T-helper 2 cell treated with Interferon-gamma antibody and Interleukin-4, amounts not matched to agents 5 μg/mL and 100 μg/mL, for 36 hours (primary cell): ENCODE measurements around the gene MCF2L.
"Not testable (repeated sequence)": the region's sequence is repeated elsewhere in the genome, so short reads cannot be mapped to it uniquely, and the experiment has no call there.

Experiments used
- DNase-seq: peaks from one replicate; pipeline ENCODE4 v3.0.0; 2021; ENCODE audit warnings: low spot score
- H3K27ac Mint-ChIP-seq: one replicate; pipeline ENCODE4 v1.8.0; 2021; ENCODE audit warnings: mild to moderate bottlenecking, mixed read lengths
- H3K27me3 Mint-ChIP-seq: one replicate; pipeline ENCODE4 v1.8.0; 2021; ENCODE audit warnings: low read depth, mixed read lengths
- H3K36me3 Mint-ChIP-seq: one replicate; pipeline ENCODE4 v1.8.0; 2021; ENCODE audit warnings: low read depth, mixed read lengths
- H3K4me1 Mint-ChIP-seq: one replicate; pipeline ENCODE4 v1.8.0; 2021; ENCODE audit warnings: low read depth, mixed read lengths
- H3K4me3 Mint-ChIP-seq: one replicate; pipeline ENCODE4 v1.8.0; 2022; ENCODE audit warnings: mild to moderate bottlenecking, moderate library complexity, mixed read lengths
- H3K9me3 Mint-ChIP-seq: one replicate; pipeline ENCODE4 v1.8.0; 2021; ENCODE audit warnings: mixed read lengths

MCF2L gene

DNA sequence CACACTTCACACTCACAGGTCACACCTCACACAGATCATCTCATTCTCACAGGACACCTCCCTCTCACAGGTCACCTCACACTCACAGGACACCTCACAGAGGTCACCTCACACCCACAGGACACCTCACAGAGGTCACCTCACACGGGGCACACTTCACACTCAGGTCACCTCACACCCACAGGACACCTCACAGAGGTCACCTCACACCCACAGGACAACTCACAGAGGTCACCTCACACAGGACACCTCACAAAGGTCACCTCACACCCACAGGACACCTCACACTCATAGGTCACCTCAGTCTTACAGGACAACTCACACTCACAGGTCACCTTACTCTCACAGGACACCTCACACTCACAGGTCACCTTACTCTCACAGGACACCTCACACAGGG, 143.5 kb downstream of the MCF2L start:
- H3K27ac Mint-ChIP-seq, H3K36me3 Mint-ChIP-seq, H3K4me3 Mint-ChIP-seq, H3K27me3 Mint-ChIP-seq, H3K9me3 Mint-ChIP-seq, DNase-seq, H3K4me1 Mint-ChIP-seq: not testable (repeated sequence)

DNA sequence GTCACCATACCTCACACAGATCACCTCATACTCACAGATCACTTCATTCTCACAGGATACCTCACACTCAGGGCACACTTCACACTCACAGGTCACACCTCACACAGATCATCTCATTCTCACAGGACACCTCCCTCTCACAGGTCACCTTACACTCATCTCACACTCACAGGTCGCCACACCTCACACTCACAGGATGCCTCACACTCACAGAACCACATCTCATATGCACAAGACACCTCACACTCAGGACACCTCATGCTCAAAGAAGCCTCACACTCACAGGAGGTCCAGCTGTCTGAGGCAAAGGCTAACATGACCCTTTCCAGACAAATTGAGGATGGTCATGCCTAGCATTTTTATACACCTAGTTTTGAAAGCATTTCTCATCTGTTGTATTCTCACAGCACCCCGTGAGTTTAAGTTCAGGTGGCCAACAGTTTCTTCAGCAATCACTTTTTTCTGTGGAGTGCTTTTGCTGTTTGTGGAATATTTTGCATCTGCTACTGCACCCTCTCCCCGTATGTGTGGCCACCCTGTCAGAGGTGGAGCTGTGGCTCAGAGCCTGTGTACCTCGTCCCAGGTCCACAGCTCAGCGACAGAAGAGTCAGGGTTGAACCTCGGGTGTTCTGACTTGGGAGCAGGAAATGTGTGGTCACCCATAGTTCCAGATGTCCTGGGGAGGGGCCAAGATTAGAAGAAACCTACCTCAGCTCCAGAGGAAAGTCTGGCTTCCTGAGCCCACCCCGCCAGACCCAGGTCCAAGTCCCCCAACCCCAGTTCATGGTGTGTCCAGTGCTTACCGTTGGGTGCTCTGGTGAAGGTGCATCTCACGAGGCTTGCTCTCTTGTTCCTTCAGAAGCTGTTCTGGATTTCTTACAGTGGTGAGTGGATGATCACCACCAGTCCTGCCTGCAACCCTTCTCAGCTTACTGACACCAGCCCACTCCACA, 144.2 kb downstream of the MCF2L start:
- Mint-ChIP-seq H3K27me3 (peaks cover 6% of the 10 kb centered on the region), H3K4me1 (no peaks in the 10 kb centered on the region), H3K9me3 (no peaks in the 10 kb centered on the region), H3K27ac (no peak overlapping the region), H3K4me3 (no peak overlapping the region), H3K36me3 (no peaks in the 10 kb centered on the region)
- no peak for DNase-seq

DNA sequence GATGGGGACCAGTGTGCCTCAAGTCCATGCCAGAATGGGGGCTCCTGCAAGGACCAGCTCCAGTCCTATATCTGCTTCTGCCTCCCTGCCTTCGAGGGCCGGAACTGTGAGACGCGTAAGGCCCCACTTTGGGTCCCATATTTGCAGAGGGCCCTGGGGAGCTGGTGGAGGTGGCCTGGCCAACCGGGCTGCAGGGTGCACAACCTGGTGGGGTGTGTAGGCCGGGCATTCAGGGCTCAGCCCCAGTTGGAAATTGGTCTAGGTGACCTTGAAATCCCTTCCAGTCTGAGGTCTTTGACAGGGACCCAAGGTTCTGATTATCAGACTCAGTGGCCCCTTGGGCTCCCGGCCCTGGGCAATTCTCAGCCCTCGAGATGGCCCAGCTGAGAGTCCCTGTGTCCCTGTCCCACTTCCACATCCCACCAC, 144.8 kb downstream of the MCF2L start:
- peaks cover 6% of the 10 kb centered on the region for H3K27me3 Mint-ChIP-seq
- no peak overlapping the region for H3K4me3 Mint-ChIP-seq
- H3K27ac Mint-ChIP-seq: no peak overlapping the region
- no peak for DNase-seq
- no peaks in the 10 kb centered on the region for H3K36me3 Mint-ChIP-seq
- no peaks in the 10 kb centered on the region for H3K4me1 Mint-ChIP-seq
- no peaks in the 10 kb centered on the region for H3K9me3 Mint-ChIP-seq

DNA sequence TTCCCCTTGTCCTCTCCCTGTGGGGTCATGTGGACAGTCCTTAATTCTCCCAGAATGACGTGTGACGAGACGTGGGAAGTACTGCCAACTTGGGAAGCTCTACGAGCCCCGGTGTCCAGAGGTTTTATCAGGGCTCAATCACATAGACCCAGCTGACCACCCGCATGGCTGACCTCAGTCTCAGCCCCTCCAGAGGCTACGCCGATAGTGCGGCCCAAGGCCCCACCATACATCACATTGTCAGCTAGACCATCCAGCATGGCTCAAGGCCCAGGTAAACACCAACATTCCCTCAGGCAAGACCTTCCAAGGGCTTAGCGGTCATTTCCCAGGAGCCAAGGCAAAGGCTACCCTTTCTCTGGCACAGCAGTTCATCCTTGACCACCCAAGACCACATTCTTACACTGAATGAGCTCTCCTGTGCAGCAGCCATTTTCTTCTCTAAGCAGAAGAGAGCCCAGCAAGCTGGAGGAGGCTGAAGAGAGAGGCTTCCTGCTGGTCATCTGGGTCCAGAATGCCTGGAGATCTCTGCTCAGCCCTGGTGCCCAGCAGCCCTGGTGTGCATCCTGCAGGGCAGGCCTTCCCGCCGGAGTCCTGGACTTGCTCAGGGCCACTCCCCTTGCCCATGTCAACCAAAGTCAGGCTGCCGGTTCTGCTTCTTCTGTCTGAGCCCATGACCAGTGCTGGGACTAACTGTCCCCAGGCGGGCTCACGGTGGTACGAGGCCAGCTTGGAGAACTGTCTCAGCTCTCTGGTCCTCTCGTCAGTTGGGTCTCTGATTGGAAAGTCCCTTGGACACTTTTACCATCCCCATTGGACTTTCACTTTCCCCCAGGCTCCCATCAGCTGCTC, 145.7 kb downstream of the MCF2L start:
- peaks cover 2% of the 10 kb centered on the region for H3K27me3 Mint-ChIP-seq
- H3K4me1 Mint-ChIP-seq: no peaks in the 10 kb centered on the region
- no peak overlapping the region for H3K4me3 Mint-ChIP-seq
- no peaks in the 10 kb centered on the region for H3K9me3 Mint-ChIP-seq
- no peak for DNase-seq
- no peak overlapping the region for H3K27ac Mint-ChIP-seq
- H3K36me3 Mint-ChIP-seq: no peaks in the 10 kb centered on the region

DNA sequence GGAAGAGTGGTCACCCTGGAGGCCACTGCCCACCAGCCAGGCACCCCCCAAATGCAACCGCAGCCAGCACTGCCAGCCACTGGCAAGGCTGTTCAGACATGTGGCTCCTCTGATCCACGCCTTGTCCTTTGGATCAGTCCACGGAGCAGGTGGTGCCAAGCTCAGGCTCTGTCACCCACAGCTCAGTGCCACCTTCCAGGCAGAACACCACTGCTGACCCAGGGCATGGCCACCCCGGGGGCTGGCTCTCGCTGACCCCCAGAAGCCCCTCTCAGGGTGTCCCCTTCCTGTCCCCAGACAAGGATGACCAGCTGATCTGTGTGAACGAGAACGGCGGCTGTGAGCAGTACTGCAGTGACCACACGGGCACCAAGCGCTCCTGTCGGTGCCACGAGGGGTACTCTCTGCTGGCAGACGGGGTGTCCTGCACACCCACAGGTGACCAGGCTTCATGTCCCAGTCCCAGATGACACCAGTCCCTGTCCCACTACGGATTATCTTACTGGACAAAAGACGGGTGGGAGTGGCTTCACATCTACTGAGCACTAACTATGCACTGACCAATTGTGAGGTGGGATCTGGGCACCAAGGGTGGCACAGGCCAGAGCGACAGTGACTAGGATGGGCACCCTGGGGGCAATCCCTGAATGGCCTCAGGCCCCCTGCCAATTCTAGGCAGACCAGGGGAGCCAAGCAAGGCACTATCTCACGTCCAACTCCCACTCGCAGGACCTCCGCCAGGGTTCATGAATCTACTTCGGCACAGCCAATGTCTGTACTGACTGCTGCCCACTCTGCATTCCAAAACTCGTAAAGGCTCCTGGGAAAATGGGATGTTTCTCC, 146.6 kb downstream of the MCF2L start:
- H3K4me3 Mint-ChIP-seq: no peak overlapping the region
- no peaks in the 10 kb centered on the region for H3K9me3 Mint-ChIP-seq
- H3K4me1 Mint-ChIP-seq: no peaks in the 10 kb centered on the region
- H3K27ac Mint-ChIP-seq: no peak overlapping the region
- peaks cover 2% of the 10 kb centered on the region for H3K27me3 Mint-ChIP-seq
- H3K36me3 Mint-ChIP-seq: no peaks in the 10 kb centered on the region
- DNase-seq: no peak

DNA sequence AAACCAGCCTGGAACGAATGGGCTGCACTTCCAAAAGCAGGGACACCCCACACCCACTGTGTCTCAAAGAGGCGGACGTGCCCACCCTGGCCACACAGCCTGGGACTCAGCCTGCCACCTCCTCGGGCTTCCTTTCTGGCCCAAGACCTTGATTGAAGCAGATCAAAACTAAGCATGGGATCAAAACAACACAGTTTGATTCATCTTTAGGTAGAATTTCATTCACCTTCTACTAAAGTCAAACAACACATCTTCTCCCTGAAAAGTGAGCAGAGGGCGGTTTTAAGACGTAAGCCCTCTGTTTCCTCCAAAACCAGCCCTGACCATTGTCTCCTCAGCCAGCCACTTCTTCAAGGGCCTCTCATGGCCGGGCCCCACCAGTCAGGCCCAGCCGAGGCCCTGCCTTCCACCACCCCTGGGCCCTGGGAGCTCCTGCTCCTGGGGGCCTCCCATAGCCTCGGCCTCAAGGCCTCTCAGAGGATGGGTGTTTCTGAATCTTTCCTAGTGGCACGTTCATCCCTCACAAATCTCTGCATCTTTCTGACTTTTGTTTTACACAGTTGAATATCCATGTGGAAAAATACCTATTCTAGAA, 147.3 kb downstream of the MCF2L start:
- H3K36me3 Mint-ChIP-seq: no peaks in the 10 kb centered on the region

DNA sequence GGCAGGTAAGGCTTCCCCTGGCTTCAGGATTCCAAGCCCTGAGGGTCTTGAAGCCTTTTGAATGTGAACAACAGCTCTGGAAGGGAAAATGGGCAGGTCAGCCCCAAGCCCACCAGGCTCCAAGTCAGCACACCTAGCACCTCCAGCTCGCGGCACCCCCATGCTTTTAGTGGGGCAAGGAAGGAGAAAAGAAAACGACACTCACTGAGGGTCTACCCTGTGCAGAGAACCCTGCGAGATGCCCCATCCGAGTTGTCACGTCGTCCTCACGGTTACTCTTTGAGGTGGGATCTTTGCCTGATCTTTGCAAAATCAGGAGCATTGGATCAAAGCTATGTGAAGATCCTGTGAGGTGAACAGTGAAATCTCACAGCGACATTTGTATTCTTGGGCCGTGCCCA, 147.9 kb downstream of the MCF2L start:
- Mint-ChIP-seq H3K36me3 (no peaks in the 10 kb centered on the region), H3K9me3 (no peaks in the 10 kb centered on the region), H3K4me1 (no peaks in the 10 kb centered on the region), H3K27me3 (no peaks in the 10 kb centered on the region), H3K4me3 (no peak overlapping the region), H3K27ac (no peak overlapping the region)
- no peak for DNase-seq

More for the DNA sequence above, 147.3 kb downstream of the MCF2L start:
- Mint-ChIP-seq H3K27me3 (no peaks in the 10 kb centered on the region), H3K27ac (no peak overlapping the region), H3K9me3 (no peaks in the 10 kb centered on the region), H3K4me1 (no peaks in the 10 kb centered on the region), H3K4me3 (no peak overlapping the region)
- no peak for DNase-seq

DNA sequence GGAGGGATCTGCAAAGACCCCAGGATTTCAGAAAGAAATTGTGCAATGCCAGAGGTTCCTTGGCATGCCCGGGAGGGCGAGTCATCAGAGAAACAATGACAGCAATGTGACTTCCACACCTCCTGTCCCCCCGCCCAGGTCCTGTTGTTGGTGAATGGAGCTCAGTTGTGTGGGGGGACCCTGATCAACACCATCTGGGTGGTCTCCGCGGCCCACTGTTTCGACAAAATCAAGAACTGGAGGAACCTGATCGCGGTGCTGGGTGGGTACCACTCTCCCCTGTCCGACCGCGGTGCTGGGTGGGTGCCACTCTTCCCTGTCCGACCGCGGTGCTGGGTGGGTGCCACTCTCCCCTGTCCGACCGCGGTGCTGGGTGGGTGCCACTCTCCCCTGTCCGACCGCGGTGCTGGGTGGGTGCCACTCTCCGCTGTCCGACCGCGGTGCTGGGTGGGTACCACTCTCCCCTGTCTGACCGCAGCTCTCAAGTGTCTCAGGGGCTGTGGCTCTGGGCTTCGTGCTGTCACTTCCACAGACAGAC, 148.4 kb downstream of the MCF2L start:
- Mint-ChIP-seq H3K4me3 (no peak overlapping the region), H3K36me3 (no peaks in the 10 kb centered on the region), H3K27ac (no peak overlapping the region), H3K9me3 (no peaks in the 10 kb centered on the region), H3K27me3 (no peaks in the 10 kb centered on the region), H3K4me1 (no peaks in the 10 kb centered on the region)
- no peak for DNase-seq

DNA sequence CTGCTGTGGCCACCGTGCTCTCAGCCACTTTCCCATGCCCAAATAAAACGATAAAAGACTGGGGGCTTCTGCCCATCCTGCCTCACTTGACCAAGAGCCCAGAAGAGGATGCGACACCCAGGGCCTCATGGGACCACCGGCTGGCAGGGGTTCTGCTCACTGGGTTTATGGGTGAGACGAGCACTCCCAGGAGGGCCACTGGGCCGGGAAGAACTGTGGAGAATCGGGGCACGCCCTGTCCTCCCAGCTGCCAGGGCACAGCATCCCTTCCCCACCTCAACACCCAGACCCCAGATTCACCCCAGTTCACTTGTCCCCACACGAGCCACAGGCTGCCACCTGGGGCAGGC, 148.9 kb downstream of the MCF2L start:
- Mint-ChIP-seq H3K27ac (no peak overlapping the region), H3K4me3 (no peak overlapping the region), H3K27me3 (no peaks in the 10 kb centered on the region), H3K4me1 (no peaks in the 10 kb centered on the region), H3K9me3 (no peaks in the 10 kb centered on the region), H3K36me3 (no peaks in the 10 kb centered on the region)
- no peak for DNase-seq

DNA sequence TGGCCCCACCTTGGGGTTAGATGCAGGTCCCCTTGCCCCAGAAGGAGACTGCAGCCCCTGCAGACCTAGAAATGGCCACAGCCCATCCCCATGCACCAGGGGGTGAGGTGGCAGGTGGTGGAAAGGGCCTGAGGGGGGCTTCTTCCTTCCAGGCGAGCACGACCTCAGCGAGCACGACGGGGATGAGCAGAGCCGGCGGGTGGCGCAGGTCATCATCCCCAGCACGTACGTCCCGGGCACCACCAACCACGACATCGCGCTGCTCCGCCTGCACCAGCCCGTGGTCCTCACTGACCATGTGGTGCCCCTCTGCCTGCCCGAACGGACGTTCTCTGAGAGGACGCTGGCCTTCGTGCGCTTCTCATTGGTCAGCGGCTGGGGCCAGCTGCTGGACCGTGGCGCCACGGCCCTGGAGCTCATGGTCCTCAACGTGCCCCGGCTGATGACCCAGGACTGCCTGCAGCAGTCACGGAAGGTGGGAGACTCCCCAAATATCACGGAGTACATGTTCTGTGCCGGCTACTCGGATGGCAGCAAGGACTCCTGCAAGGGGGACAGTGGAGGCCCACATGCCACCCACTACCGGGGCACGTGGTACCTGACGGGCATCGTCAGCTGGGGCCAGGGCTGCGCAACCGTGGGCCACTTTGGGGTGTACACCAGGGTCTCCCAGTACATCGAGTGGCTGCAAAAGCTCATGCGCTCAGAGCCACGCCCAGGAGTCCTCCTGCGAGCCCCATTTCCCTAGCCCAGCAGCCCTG, 149.4 kb downstream of the MCF2L start:
- Mint-ChIP-seq H3K36me3 (no peaks in the 10 kb centered on the region), H3K4me3 (no peak overlapping the region), H3K27ac (no peak overlapping the region), H3K4me1 (no peaks in the 10 kb centered on the region), H3K27me3 (no peaks in the 10 kb centered on the region), H3K9me3 (no peaks in the 10 kb centered on the region)
- no peak for DNase-seq

DNA sequence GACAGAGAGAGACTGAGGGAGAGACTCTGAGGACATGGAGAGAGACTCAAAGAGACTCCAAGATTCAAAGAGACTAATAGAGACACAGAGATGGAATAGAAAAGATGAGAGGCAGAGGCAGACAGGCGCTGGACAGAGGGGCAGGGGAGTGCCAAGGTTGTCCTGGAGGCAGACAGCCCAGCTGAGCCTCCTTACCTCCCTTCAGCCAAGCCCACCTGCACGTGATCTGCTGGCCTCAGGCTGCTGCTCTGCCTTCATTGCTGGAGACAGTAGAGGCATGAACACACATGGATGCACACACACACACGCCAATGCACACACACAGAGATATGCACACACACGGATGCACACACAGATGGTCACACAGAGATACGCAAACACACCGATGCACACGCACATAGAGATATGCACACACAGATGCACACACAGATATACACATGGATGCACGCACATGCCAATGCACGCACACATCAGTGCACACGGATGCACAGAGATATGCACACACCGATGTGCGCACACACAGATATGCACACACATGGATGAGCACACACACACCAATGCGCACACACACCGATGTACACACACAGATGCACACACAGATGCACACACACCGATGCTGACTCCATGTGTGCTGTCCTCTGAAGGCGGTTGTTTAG, 150.3 kb downstream of the MCF2L start:
- H3K36me3 Mint-ChIP-seq: no peaks in the 10 kb centered on the region
- H3K4me1 Mint-ChIP-seq: no peaks in the 10 kb centered on the region
- H3K27ac Mint-ChIP-seq: no peak overlapping the region
- no peaks in the 10 kb centered on the region for H3K27me3 Mint-ChIP-seq
- no peaks in the 10 kb centered on the region for H3K9me3 Mint-ChIP-seq
- H3K4me3 Mint-ChIP-seq: no peak overlapping the region
- no peak for DNase-seq

DNA sequence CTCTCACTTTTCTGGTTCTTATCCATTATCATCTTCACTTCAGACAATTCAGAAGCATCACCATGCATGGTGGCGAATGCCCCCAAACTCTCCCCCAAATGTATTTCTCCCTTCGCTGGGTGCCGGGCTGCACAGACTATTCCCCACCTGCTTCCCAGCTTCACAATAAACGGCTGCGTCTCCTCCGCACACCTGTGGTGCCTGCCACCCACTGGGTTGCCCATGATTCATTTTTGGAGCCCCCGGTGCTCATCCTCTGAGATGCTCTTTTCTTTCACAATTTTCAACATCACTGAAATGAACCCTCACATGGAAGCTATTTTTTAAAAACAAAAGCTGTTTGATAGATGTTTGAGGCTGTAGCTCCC, 150.8 kb downstream of the MCF2L start:
- H3K27me3 Mint-ChIP-seq: no peaks in the 10 kb centered on the region
- H3K27ac Mint-ChIP-seq: no peak overlapping the region

More for the DNA sequence above, 150.8 kb downstream of the MCF2L start:
- Mint-ChIP-seq H3K4me1 (no peaks in the 10 kb centered on the region), H3K4me3 (no peak overlapping the region), H3K36me3 (no peaks in the 10 kb centered on the region), H3K9me3 (no peaks in the 10 kb centered on the region)
- DNase-seq: no peak
